HTR-8/SVneo (cell line): Measurements from ENCODE around the gene MBD1.
"Not testable (repeated sequence)": the region's sequence is repeated elsewhere in the genome, so short reads cannot be mapped to it uniquely, and the experiment has no call there.

Source experiments
- DNase-seq: peaks from one replicate; pipeline ENCODE4 v3.0.0; 2011; ENCODE audit warnings: low spot score, mixed read lengths; ENCODE audit not compliant: insufficient read length
- FAIRE-seq: peaks from 2 replicates; lab custom pipeline; 2011; peaks lifted over from hg19 to GRCh38; lab: Jason Lieb, UNC

Gene MBD1

GRCh38 chr18:50281295-50281971 lies at the start of gene MBD1:
TSS of gene MBD1 (minus strand) at chr18:50281523. CDS start at chr18:50279992, 1,531 bp downstream.
- DNase-seq (peak; percentile 88), FAIRE-seq (peak; percentile 92)

GRCh38 chr18:50330176-50330575 lies 48.9 kb upstream of the MBD1 start:
- no peak for FAIRE-seq

GRCh38 chr18:50327983-50328382 lies 46.7 kb upstream of the MBD1 start:
- DNase-seq, result no peak
- no peak for FAIRE-seq

More at GRCh38 chr18:50330176-50330575, 48.9 kb upstream of the MBD1 start:
- no peak for DNase-seq

- DNase-seq (no peak), FAIRE-seq (no peak)
These were observed 39.4 kb upstream of the MBD1 start for GRCh38 chr18:50320719-50321118.

- no peak for DNase-seq
- FAIRE-seq, result no peak
These were observed 34.0 kb upstream of the MBD1 start for GRCh38 chr18:50315100-50315871.

- DNase-seq (no peak), FAIRE-seq (no peak)
These were observed 32.6 kb upstream of the MBD1 start for GRCh38 chr18:50313873-50314460.

- no peak for DNase-seq
- FAIRE-seq, result no peak
These were observed 31.8 kb upstream of the MBD1 start for GRCh38 chr18:50313031-50313607.

- FAIRE-seq (no peak), DNase-seq (no peak)
These were observed 31.1 kb upstream of the MBD1 start for GRCh38 chr18:50312296-50313030.

GRCh38 chr18:50311650-50312049 lies 30.3 kb upstream of the MBD1 start:
- FAIRE-seq, result no peak

GRCh38 chr18:50310080-50310479 lies 28.8 kb upstream of the MBD1 start:
- no peak for DNase-seq
- no peak for FAIRE-seq

More at GRCh38 chr18:50311650-50312049, 30.3 kb upstream of the MBD1 start:
- no peak for DNase-seq

GRCh38 chr18:50308851-50309250 lies 27.5 kb upstream of the MBD1 start:
- not testable (repeated sequence) for DNase-seq, FAIRE-seq

- DNase-seq (peak; percentile 68), FAIRE-seq (no peak)
These were observed 26.6 kb upstream of the MBD1 start for GRCh38 chr18:50307738-50308470.

- DNase-seq, result no peak
- FAIRE-seq, result no peak
These were observed 26.0 kb upstream of the MBD1 start for GRCh38 chr18:50307400-50307737.

- FAIRE-seq (no peak), DNase-seq (no peak)
These were observed 25.6 kb upstream of the MBD1 start for GRCh38 chr18:50306944-50307343.

- DNase-seq, result no peak
- no peak for FAIRE-seq
These were observed 19.8 kb upstream of the MBD1 start for GRCh38 chr18:50301074-50301473.

GRCh38 chr18:50299626-50300388 lies 18.5 kb upstream of the MBD1 start:
- no peak for DNase-seq
- no peak for FAIRE-seq

- no peak for FAIRE-seq
- DNase-seq, result no peak
These were observed 17.3 kb upstream of the MBD1 start for GRCh38 chr18:50298443-50299284.
